ENCODE measurements around the gene ADGRG1.
"Not testable (repeated sequence)": the region's sequence is repeated elsewhere in the genome, so short reads cannot be mapped to it uniquely, and the experiment has no call there.

ADGRG1 gene

GRCh38 chr16:57701759-57702371 is 73.4 kb downstream of the ADGRG1 start:
- FAIRE-seq, result no peak

DNA sequence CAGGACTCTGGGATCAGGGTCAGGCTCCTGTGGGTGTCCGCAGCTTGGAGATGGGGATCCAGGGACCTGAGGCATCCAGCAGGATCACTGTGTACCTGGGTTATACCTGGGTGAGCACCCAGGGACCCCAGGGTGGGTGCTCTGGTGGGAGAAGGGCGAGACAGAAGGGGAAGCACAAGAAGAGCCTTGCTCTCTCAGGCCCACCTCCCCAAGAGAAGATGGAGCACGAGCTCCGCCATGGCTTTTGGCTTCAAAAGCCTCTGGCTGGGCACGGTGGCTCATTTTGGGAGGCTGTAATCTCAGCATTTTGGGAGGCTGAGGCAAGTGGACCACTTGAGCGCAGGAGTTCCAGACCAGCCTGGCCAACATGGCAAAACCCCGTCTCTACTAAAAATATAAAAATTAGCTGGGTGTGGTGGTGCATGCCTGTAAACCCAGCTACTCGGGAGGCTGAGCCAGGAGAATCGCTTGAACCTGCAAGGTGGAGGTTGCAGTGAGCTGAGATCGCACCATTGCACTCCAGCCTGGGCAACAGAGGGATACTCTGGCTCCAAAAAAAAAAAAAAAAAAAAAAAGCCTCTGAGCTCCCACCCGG is 75.1 kb downstream of the ADGRG1 start:
- FAIRE-seq, result no peak

DNA sequence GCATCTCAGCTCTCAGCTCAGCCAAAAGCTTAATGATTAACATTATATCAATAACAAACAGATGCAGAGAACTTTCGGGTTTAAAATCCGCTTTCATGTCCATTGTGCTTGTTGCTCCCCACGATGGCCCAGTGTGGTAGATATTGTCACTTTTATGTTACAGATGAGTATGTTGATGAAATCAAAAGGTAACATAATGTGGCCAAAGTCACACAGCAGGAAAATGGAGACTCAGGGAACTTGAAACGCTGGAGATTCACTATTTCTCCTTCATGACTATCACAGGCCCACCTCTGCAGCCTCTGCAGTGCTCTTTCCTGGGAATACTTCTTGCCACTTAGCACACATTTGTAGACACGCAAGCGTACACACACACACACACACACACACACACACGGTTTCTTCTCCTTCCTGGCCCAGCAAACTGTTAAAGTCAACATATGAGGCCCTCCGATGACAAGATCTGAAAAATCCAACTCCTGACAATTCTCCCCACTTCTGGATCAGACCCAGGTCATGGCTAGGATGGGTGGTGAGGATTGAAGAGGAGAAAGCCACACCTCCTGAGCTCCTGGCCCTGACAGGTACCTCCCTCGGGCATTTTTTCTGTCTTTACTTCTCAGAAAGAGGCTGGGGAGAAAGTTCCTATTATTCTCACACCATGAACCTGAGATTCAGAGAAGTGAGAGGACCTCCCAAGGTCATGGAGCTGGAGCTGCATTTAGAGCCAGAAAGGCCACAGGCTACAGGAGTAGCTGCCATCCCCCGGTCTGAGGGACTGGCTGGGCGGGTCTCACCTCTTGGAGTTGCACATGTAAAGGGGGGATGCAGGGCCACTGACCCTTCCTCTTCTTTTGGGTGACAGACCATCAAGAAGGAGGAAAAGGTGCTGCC is 75.8 kb downstream of the ADGRG1 start:
- FAIRE-seq, result no peak

- FAIRE-seq, result no peak
Measured at GRCh38 chr16:57704905-57705852, 76.7 kb downstream of the ADGRG1 start.

- no peak for FAIRE-seq
Measured at GRCh38 chr16:57706717-57707116, 78.3 kb downstream of the ADGRG1 start.

DNA sequence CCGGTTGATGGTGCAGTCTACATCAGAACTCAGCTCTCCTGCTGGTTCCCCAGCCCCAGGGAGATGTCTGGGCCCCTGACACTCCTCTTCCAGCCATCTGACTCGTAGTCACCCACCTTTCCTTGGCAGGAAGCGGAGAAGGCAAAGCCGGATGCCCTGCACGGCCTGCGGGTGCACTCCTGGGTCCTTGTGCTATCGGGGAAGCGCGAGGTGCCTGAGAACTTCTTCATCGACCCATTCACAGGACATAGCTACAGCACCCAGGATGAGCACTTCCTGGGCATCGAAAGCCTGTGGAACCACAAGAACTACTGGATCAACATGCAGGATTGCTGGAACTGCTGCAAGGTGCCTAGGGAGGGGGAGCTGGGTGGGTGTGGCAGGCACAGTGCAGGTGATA is 78.9 kb downstream of the ADGRG1 start:
- FAIRE-seq, result no peak

DNA sequence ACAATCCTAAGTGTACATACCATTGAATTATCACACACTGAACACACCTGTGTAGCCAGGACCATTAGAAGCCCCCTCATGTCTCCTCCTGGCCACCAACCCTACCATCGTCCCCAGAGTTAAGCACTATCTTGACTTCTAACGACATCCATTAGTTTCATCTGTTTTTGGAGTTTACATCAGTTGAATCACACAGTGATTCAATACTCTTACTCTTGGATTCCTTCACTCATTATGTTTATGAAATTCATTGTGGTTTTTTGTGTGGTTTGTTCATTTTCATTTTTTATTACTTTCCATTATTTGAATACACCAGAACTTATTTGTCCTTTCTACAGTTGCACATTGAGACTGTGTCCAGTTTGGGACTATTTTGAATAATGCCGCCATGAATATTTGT is 79.7 kb downstream of the ADGRG1 start:
- no peak for FAIRE-seq

DNA sequence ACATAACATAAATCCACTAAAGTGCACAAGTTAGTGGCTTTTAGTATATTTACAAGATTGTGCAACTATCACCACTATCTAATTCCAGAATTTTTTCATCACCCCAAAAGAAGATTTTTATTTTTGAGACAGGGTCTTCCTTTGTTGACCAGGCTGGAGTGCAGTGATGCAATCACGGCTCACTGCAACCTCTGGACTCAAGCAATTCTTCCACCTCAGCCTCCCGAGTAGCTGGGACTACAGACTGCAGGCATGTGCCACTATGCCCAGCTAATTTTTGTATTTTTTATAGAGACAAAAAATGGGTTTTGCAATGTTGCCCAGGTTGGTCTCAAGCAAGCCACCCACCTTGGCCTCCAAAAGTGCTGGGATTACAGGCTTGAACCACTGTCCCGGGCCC is 81.2 kb downstream of the ADGRG1 start:
- FAIRE-seq, result no peak

- FAIRE-seq, result no peak
Measured at GRCh38 chr16:57711346-57711745, 82.9 kb downstream of the ADGRG1 start.

GRCh38 chr16:57711993-57712392 is 83.6 kb downstream of the ADGRG1 start:
- FAIRE-seq, result no peak

- not testable (repeated sequence) for FAIRE-seq
Measured at GRCh38 chr16:57712569-57712968, 84.1 kb downstream of the ADGRG1 start.

- no peak for FAIRE-seq
Measured at GRCh38 chr16:57713596-57713995, 85.2 kb downstream of the ADGRG1 start.

- FAIRE-seq, result no peak
Measured at GRCh38 chr16:57714047-57714446, 85.6 kb downstream of the ADGRG1 start.
